Thyroid gland (tissue), 4 donors: ENCODE measurements around the gene CYP2C18.

Experiments used
- POLR2A ChIP-seq, 2 donors: fragments of 450-650 bp; IDR thresholded peaks; one replicate each; pipeline ENCODE4 v1.6.1; 2017; ENCODE audit warnings: antibody characterized with exemption in 2 of 2, mild to moderate bottlenecking in 2 of 2, moderate library complexity in 1 of 2
- TF ChIP-seq, protein P1 (sequence below), 6 experiments: fragments of 200-600 bp in 3 of 6; fragments of 450-650 bp in 3 of 6; sonication (generic) in 3 of 6; IDR thresholded peaks; one replicate each; pipeline ENCODE4 v1.5.1; 2016 to 2019; ENCODE audit warnings: antibody characterized with exemption in 6 of 6, mild to moderate bottlenecking in 2 of 6, inconsistent platforms in 1 of 6, moderate library complexity in 1 of 6

- TF ChIP-seq, protein P1, sequence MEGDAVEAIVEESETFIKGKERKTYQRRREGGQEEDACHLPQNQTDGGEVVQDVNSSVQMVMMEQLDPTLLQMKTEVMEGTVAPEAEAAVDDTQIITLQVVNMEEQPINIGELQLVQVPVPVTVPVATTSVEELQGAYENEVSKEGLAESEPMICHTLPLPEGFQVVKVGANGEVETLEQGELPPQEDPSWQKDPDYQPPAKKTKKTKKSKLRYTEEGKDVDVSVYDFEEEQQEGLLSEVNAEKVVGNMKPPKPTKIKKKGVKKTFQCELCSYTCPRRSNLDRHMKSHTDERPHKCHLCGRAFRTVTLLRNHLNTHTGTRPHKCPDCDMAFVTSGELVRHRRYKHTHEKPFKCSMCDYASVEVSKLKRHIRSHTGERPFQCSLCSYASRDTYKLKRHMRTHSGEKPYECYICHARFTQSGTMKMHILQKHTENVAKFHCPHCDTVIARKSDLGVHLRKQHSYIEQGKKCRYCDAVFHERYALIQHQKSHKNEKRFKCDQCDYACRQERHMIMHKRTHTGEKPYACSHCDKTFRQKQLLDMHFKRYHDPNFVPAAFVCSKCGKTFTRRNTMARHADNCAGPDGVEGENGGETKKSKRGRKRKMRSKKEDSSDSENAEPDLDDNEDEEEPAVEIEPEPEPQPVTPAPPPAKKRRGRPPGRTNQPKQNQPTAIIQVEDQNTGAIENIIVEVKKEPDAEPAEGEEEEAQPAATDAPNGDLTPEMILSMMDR (IDR thresholded peaks at IDR 0.05): no peak
- TF ChIP-seq POLR2A (IDR thresholded peaks at IDR 0.05): no peak
Observed at GRCh38 chr10:94687625-94688248, 4.2 kb downstream of the CYP2C18 start.
